Gastrocnemius medialis (tissue), 4 donors: ENCODE results near the gene RFPL3. TPM values are rescaled to one million over a fixed set of nuclear protein-coding genes. Genes with fewer than 3 reads are reported as not detected.

Source experiments
- ATAC-seq, 2 donors: fragments of 150-250 bp; one replicate each; pipeline ENCODE4 v1.9.1; 2016
- DNase-seq, 2 donors: peaks; one replicate each; pipeline ENCODE4 v3.0.0-alpha.2; 2019
- H3K27ac ChIP-seq, 4 donors: fragments of 200-600 bp; sonication (generic); 1 replicate in 1 of 4; 2 replicates in 3 of 4; pipeline ENCODE4 v1.5.1; 2016 to 2018; ENCODE audit warnings: mild to moderate bottlenecking in 2 of 4, moderate library complexity in 1 of 4
- H3K27me3 ChIP-seq, 3 donors: fragments of 200-600 bp; sonication (generic) in 2 of 3; 1 replicate in 1 of 3; 2 replicates in 2 of 3; pipeline versions ENCODE4 v1.5.1 to v1.6.0; 2016 to 2019; ENCODE audit warnings: mild to moderate bottlenecking in 1 of 3, moderate library complexity in 1 of 3
- H3K36me3 ChIP-seq, 2 donors: fragments of 200-600 bp; sonication (generic) in 1 of 2; one replicate each; pipeline ENCODE4 v1.5.1; 2017 to 2018
- H3K4me1 ChIP-seq, 2 donors: fragments of 200-600 bp; sonication (generic) in 1 of 2; one replicate each; pipeline ENCODE4 v1.5.1; 2016 to 2017; ENCODE audit warnings: mild to moderate bottlenecking in 2 of 2
- H3K4me3 ChIP-seq, 4 donors: fragments of 200-600 bp; sonication (generic) in 3 of 4; 1 replicate in 1 of 4; 2 replicates in 3 of 4; pipeline ENCODE4 v1.5.1; 2016 to 2019; ENCODE audit warnings: mild to moderate bottlenecking in 2 of 4
- H3K9me3 ChIP-seq, 3 donors: fragments of 200-600 bp; sonication (generic) in 2 of 3; 1 replicate in 1 of 3; 2 replicates in 2 of 3; pipeline ENCODE4 v1.5.1; 2016 to 2019
- POLR2A ChIP-seq, 2 donors: fragments of 450-650 bp; IDR thresholded peaks; one replicate each; pipeline ENCODE4 v1.6.1; 2017; ENCODE audit warnings: antibody characterized with exemption in 2 of 2, mild to moderate bottlenecking in 2 of 2, moderate library complexity in 2 of 2
- in situ Hi-C, 4 donors: fragments of 200-750 bp; cut with MboI; loops; one replicate each; pipeline versions ENCODE4 v1.15.0 to v1.8.0; 2017; ENCODE audit warnings: low sequenced_read_pairs in 4 of 4
- intact Hi-C: fragments of 100-400 bp; cut with DNase I; formaldehyde crosslinking; loops from one replicate; pipeline ENCODE4 v1.15.1; 2023; ENCODE audit warnings: low total_unique reads
- total RNA-seq, 4 donors: library from RNA; depleted of rRNA; stranded (reverse); fragments of >200 nt; gene quantifications; one replicate each; pipeline versions ENCODE4 v1.1.0 to v1.2.3, GENCODE V29; 2016
- TF ChIP-seq, protein P1 (sequence below), 5 experiments: fragments of 450-650 bp in 3 of 5; fragments of 200-600 bp in 2 of 5; sonication (generic) in 2 of 5; IDR thresholded peaks in 4 of 5; conservative IDR thresholded peaks in 1 of 5; 1 replicate in 4 of 5; 2 replicates in 1 of 5; pipeline ENCODE4 v1.5.1; 2016 to 2019; ENCODE audit warnings: antibody characterized with exemption in 5 of 5, mild to moderate bottlenecking in 3 of 5, moderate library complexity in 3 of 5

The RFPL3 gene
- total RNA-seq, 4 donors from 2014 or later = not detected

DNA sequence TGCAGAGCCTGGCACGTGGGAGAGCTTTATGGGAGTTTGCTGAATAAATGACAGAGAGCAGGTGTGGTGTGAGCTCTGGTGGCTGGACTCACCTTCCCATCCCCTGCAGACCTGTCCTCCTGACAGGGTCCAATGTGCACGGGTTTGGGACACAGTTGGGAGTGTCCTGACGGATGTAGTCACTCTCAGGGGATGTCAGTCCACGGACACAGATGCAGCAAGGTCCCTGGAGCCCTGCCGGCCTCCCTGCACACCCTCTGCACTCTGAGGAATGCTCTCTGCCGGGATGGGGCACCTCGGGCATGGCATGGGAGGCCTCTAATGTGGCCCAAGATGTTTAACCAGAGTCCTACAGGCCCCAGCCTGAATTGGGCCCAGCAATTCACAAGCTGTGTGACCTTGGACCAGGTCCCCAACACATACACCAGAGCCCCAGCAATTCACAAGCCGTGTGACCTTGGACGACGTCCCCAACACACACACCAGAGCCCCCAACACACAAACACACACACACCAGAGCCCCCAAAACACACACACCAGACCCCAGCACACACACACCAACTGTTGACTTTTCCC, 30.0 kb upstream of the RFPL3 start:
- ATAC-seq (no peak), DNase-seq (no peak)
- in situ Hi-C loops (loop anchor here in 1 of 4 donors (25.0 kb wide), 1 partner anchor 90 kb away; no protein-coding TSS in a partner anchor), intact Hi-C loops (no loop called here)
- Histone ChIP-seq H3K9me3 (no peaks in the 10 kb centered on the region), H3K4me1 (no peaks in the 10 kb centered on the region), H3K36me3 (no peaks in the 10 kb centered on the region), H3K27ac (no peak overlapping the region), H3K4me3 (no peak overlapping the region), H3K27me3 (no peaks in the 10 kb centered on the region)
- TF ChIP-seq, protein P1, sequence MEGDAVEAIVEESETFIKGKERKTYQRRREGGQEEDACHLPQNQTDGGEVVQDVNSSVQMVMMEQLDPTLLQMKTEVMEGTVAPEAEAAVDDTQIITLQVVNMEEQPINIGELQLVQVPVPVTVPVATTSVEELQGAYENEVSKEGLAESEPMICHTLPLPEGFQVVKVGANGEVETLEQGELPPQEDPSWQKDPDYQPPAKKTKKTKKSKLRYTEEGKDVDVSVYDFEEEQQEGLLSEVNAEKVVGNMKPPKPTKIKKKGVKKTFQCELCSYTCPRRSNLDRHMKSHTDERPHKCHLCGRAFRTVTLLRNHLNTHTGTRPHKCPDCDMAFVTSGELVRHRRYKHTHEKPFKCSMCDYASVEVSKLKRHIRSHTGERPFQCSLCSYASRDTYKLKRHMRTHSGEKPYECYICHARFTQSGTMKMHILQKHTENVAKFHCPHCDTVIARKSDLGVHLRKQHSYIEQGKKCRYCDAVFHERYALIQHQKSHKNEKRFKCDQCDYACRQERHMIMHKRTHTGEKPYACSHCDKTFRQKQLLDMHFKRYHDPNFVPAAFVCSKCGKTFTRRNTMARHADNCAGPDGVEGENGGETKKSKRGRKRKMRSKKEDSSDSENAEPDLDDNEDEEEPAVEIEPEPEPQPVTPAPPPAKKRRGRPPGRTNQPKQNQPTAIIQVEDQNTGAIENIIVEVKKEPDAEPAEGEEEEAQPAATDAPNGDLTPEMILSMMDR (IDR thresholded peaks at IDR 0.05 in 4 of 5, conservative IDR thresholded peaks at IDR 0.05 in 1 of 5) = no peak
- TF ChIP-seq POLR2A (IDR thresholded peaks at IDR 0.05) = no peak

DNA sequence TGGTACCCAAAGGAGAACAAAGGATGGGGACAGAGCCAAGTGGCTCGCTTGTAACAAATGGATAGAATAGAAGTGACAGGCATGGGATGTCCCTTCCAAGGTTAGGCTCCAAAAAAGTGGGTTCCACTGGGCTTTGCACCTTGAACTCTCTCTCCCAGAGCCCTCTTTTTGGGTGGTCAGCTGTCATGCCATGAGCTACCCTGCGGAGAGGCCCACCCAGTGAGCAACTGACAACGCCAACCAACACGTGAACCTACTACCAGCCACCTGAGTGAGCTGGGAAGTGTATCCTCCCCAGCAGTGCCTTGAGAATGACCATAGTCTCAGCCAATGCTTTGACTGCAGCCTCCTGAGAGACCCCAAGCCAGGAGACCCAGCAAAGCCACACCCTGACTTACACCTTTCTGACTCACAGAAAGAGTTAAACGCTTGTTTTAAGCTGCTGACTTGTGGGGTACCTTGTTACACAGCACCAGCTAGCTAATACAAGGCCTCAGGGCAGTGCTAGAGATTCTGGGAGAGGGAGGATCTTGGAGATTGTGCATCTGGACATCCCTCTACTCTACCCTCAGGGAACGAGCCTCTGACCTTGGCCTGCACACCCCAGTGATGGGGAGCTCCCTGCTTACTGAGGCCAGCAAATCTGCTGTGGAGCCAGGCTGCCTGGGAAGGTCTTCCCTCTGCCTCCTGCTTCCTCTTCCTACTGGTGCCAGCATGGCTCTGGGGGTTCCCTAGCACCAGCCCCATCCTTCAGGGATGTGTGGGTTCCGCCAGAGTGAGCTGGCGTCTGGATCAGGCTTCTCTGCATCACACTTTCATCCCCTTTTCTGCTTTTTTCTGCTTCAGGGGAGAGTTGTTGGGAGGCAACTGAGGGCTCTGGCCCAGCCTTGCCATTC, 29.1 kb upstream of the RFPL3 start:
- intact Hi-C loops = no loop called here
- Histone ChIP-seq H3K4me1 (no peaks in the 10 kb centered on the region), H3K9me3 (no peaks in the 10 kb centered on the region), H3K27me3 (peaks cover 0 to 2% (median 0%) of the 10 kb centered on the region in 3 donors), H3K27ac (no peak overlapping the region), H3K4me3 (no peak overlapping the region), H3K36me3 (no peaks in the 10 kb centered on the region)
- in situ Hi-C loops = loop anchor here in 1 of 4 donors (25.0 kb wide), 1 partner anchor 91 kb away; no protein-coding TSS in a partner anchor
- no peak for DNase-seq
- TF ChIP-seq, protein P1 (IDR thresholded peaks at IDR 0.05 in 4 of 5, conservative IDR thresholded peaks at IDR 0.05 in 1 of 5) = no peak
- no peak for TF ChIP-seq POLR2A (IDR thresholded peaks at IDR 0.05)
- no peak for ATAC-seq

DNA sequence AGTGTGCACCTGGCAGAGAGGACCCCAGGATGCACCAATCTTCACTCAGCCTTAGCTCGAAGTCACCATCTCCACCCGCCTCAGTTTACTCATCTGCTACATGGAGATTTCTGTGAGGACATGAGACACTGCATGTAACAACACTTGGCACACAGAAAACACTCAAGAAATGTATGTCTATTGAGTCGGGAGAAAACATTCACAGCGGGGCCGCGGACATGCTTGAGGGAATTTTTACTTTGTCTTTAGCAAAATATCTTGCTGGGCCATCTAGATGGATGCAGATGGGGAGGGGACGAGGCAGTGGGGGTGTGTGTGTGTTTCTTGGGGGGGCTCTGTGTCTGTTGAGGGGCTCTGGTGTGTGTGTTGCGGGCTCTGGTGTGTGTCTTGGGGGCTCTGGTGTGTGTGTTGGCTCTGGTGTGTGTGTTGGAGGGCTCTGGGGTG, 28.4 kb upstream of the RFPL3 start:
- no peak overlapping the region for H3K27ac ChIP-seq
- no peak overlapping the region for H3K4me3 ChIP-seq
- no peaks in the 10 kb centered on the region for H3K9me3 ChIP-seq
- DNase-seq (no peak), ATAC-seq (no peak)
- H3K36me3 ChIP-seq = no peaks in the 10 kb centered on the region
- no peak for TF ChIP-seq POLR2A (IDR thresholded peaks at IDR 0.05)
- TF ChIP-seq, protein P1 (IDR thresholded peaks at IDR 0.05 in 4 of 5, conservative IDR thresholded peaks at IDR 0.05 in 1 of 5) = no peak
- peaks cover 0 to 3% (median 0%) of the 10 kb centered on the region in 3 donors for H3K27me3 ChIP-seq
- no peaks in the 10 kb centered on the region for H3K4me1 ChIP-seq
- in situ Hi-C loops = loop anchor here in 1 of 4 donors (25.0 kb wide), 1 partner anchor 92 kb away; no protein-coding TSS in a partner anchor
- intact Hi-C loops = no loop called here

DNA sequence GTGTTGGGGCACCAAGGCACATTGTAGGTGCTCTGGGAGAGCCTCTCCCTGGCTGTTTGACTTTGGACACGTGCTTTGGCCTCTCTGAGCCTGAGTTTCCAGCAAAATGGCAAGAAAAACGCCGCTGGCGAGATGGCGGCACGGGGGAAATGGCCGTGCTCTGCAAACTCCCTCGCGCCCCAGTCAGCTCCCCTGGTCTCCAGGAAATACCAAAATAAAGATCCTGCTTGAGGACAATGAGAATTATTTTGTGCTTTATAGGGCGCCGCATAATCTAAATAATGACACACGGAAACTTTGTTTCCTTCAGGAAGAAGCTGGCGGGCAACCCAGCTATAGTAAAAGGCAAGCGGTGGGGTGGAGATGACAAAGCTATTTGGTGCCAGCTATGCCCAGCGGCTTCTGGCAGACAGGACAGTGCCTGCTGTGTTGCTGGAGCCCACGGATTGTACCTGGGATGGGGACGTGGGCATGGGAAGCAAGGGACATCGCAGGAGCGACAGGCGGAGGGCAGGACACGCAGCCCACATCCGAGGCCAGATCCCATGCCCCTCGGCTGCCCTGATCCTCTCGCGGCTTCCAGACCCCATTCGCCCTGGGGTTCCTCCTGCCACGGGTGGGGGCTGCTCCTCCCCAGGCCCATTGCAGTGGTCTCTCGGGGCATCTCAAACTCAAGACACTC, 26.3 kb upstream of the RFPL3 start:
- Histone ChIP-seq H3K27ac (no peak overlapping the region), H3K4me1 (no peaks in the 10 kb centered on the region), H3K36me3 (no peaks in the 10 kb centered on the region), H3K4me3 (no peak overlapping the region), H3K27me3 (peaks cover 0 to 3% (median 0%) of the 10 kb centered on the region in 3 donors), H3K9me3 (no peaks in the 10 kb centered on the region)
- in situ Hi-C loops = loop anchor here in 1 of 4 donors (25.0 kb wide), 1 partner anchor 94 kb away; no protein-coding TSS in a partner anchor
- intact Hi-C loops = no loop called here
- ATAC-seq (no peak), DNase-seq (no peak)
- no peak for TF ChIP-seq POLR2A (IDR thresholded peaks at IDR 0.05)
- TF ChIP-seq, protein P1 (IDR thresholded peaks at IDR 0.05 in 4 of 5, conservative IDR thresholded peaks at IDR 0.05 in 1 of 5) = no peak
